GM19043 (cell line): ENCODE measurements around the gene DSCAML1.

Experiments
- ATAC-seq: cut with Tn5 transposase; IDR thresholded peaks from one replicate; pipeline ENCODE4 v1.9.1; 2021; ENCODE audit warnings: low read depth; ENCODE audit not compliant: unreplicated experiment

DSCAML1 gene

GRCh38 chr11:117535850-117536411 lies 261.1 kb downstream of the DSCAML1 start:
- ATAC-seq = no peak

- ATAC-seq = no peak
Observed at GRCh38 chr11:117535201-117535849, 261.7 kb downstream of the DSCAML1 start.

GRCh38 chr11:117532568-117532967 lies 264.4 kb downstream of the DSCAML1 start:
- no peak for ATAC-seq

GRCh38 chr11:117529816-117530215 lies 267.2 kb downstream of the DSCAML1 start:
- no peak for ATAC-seq

GRCh38 chr11:117528097-117528721 lies 268.8 kb downstream of the DSCAML1 start:
- ATAC-seq = no peak

- ATAC-seq = no peak
Observed at GRCh38 chr11:117527271-117527670, 269.7 kb downstream of the DSCAML1 start.

- ATAC-seq = no peak
Observed at GRCh38 chr11:117525866-117526542, 271.0 kb downstream of the DSCAML1 start.

- no peak for ATAC-seq
Observed at GRCh38 chr11:117524468-117525183, 272.4 kb downstream of the DSCAML1 start.

- no peak for ATAC-seq
Observed at GRCh38 chr11:117523680-117524079, 273.3 kb downstream of the DSCAML1 start.

GRCh38 chr11:117521974-117522373 lies 275.0 kb downstream of the DSCAML1 start:
- no peak for ATAC-seq

- ATAC-seq = no peak
Observed at GRCh38 chr11:117520966-117521365, 276.1 kb downstream of the DSCAML1 start.

GRCh38 chr11:117520201-117520600 lies 276.8 kb downstream of the DSCAML1 start:
- ATAC-seq = no peak

- no peak for ATAC-seq
Observed at GRCh38 chr11:117519590-117519989, 277.4 kb downstream of the DSCAML1 start.

GRCh38 chr11:117519170-117519569 lies 277.8 kb downstream of the DSCAML1 start:
- no peak for ATAC-seq

- no peak for ATAC-seq
Observed at GRCh38 chr11:117518455-117518854, 278.6 kb downstream of the DSCAML1 start.

- no peak for ATAC-seq
Observed at GRCh38 chr11:117517097-117517496, 279.9 kb downstream of the DSCAML1 start.

- no peak for ATAC-seq
Observed at GRCh38 chr11:117515892-117516787, 280.9 kb downstream of the DSCAML1 start.

GRCh38 chr11:117514256-117514655 lies 282.8 kb downstream of the DSCAML1 start:
- no peak for ATAC-seq

GRCh38 chr11:117513666-117514065 lies 283.4 kb downstream of the DSCAML1 start:
- no peak for ATAC-seq
